Measurements from ENCODE around the gene SRP68.

- TF ChIP-seq, protein P1, sequence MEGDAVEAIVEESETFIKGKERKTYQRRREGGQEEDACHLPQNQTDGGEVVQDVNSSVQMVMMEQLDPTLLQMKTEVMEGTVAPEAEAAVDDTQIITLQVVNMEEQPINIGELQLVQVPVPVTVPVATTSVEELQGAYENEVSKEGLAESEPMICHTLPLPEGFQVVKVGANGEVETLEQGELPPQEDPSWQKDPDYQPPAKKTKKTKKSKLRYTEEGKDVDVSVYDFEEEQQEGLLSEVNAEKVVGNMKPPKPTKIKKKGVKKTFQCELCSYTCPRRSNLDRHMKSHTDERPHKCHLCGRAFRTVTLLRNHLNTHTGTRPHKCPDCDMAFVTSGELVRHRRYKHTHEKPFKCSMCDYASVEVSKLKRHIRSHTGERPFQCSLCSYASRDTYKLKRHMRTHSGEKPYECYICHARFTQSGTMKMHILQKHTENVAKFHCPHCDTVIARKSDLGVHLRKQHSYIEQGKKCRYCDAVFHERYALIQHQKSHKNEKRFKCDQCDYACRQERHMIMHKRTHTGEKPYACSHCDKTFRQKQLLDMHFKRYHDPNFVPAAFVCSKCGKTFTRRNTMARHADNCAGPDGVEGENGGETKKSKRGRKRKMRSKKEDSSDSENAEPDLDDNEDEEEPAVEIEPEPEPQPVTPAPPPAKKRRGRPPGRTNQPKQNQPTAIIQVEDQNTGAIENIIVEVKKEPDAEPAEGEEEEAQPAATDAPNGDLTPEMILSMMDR (IDR thresholded peaks at IDR 0.05; ENCODE audit: insufficient read depth, low read depth, low read length), result no peak
- no peak for TF ChIP-seq EZH2 (IDR thresholded peaks at IDR 0.05; ENCODE audit: insufficient read depth, low read length)
Observed at GRCh38 chr17:76088868-76089576, 16.7 kb upstream of the SRP68 start.

All from astrocyte (in vitro differentiated cells and primary cell).